ENCODE measurements around the gene CACNA1B. TPM values are rescaled to one million over a fixed set of nuclear protein-coding genes. Genes with fewer than 3 reads are reported as not detected.
"Not testable (repeated sequence)": the region's sequence is repeated elsewhere in the genome, so short reads cannot be mapped to it uniquely, and the experiment has no call there.

The CACNA1B gene
- total RNA-seq, 1 donor from 2014 or later = not detected

GRCh38 chr9:138073808-138074207 lies 196.2 kb downstream of the CACNA1B start:
- ATAC-seq = no peak

GRCh38 chr9:138074516-138074915 lies 196.9 kb downstream of the CACNA1B start:
- no peak for ATAC-seq

GRCh38 chr9:138075496-138075895 lies 197.9 kb downstream of the CACNA1B start:
- ATAC-seq = no peak

- no peak for ATAC-seq
Measured at GRCh38 chr9:138075961-138076649, 198.5 kb downstream of the CACNA1B start.

GRCh38 chr9:138076650-138077009 lies 199.0 kb downstream of the CACNA1B start:
- no peak for ATAC-seq

GRCh38 chr9:138077126-138077525 lies 199.5 kb downstream of the CACNA1B start:
- no peak for ATAC-seq

- ATAC-seq = no peak
Measured at GRCh38 chr9:138077898-138078540, 200.4 kb downstream of the CACNA1B start.

GRCh38 chr9:138078846-138079245 lies 201.3 kb downstream of the CACNA1B start:
- ATAC-seq = no peak

GRCh38 chr9:138080979-138081378 lies 203.4 kb downstream of the CACNA1B start:
- ATAC-seq = no peak

GRCh38 chr9:138082918-138083636 lies 205.5 kb downstream of the CACNA1B start:
- ATAC-seq = no peak

- no peak for ATAC-seq
Measured at GRCh38 chr9:138083873-138084272, 206.3 kb downstream of the CACNA1B start.

- ATAC-seq = no peak
Measured at GRCh38 chr9:138085568-138085967, 208.0 kb downstream of the CACNA1B start.

GRCh38 chr9:138092057-138092456 lies 214.5 kb downstream of the CACNA1B start:
- not testable (repeated sequence) for ATAC-seq

- ATAC-seq = no peak
Measured at GRCh38 chr9:138094028-138094427, 216.4 kb downstream of the CACNA1B start.

- ATAC-seq = no peak
Measured at GRCh38 chr9:138095813-138096518, 218.4 kb downstream of the CACNA1B start.

GRCh38 chr9:138096519-138096845 lies 218.9 kb downstream of the CACNA1B start:
- no peak for ATAC-seq

- ATAC-seq = no peak
Measured at GRCh38 chr9:138097501-138097991, 220.0 kb downstream of the CACNA1B start.

GRCh38 chr9:138098116-138098907 lies 220.7 kb downstream of the CACNA1B start:
- no peak for ATAC-seq

GRCh38 chr9:138098908-138099791 lies 221.6 kb downstream of the CACNA1B start:
- ATAC-seq = no peak

GRCh38 chr9:138099803-138100598 lies 222.4 kb downstream of the CACNA1B start:
- no peak for ATAC-seq

All from esophagus mucosa (tissue), 1 donor.